ENCODE measurements around the gene CD180.

DNA sequence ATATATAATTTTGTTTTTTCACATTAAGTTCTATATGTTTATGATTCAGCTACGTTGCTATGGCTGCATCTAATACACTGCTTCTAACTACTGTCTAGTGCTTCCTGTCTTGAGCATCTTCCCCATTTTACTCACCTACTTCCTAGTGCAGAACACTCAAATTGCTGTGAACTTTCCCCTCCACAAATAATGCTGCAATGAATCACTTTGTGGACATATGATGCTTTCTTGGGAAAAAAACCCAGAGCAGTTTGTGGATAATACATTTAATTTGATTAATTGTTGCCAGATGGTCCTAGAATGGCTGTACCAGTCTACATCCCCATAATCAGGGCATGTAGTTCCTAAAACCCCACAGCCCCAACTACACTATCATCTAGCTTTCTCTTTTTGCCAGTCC, 18.5 kb downstream of the CD180 start:
- TF ChIP-seq POLR2AphosphoS5 (IDR thresholded peaks at IDR 0.05; ENCODE audit: borderline replicate concordance, low read depth, low read length) (no peak), EZH2 (IDR thresholded peaks at IDR 0.05) (no peak)

Measured in SK-N-MC (cell line).